Retinal pigment epithelial cell (primary cell): ENCODE measurements around the gene DGCR2.

Experiments used
- DNase-seq: peaks from one replicate; pipeline ENCODE4 v3.0.0-alpha.2; 2010; ENCODE audit warnings: low read depth
- H3K4me3 ChIP-seq: 2 replicates; pipeline ENCODE4 v1.5.1; 2011; ENCODE audit warnings: mild to moderate bottlenecking, low read length, control low read depth, moderate library complexity
- CTCF ChIP-seq: conservative IDR thresholded peaks from 2 replicates; pipeline ENCODE4 v1.5.1; 2011; ENCODE audit warnings: low read depth, low read length, control low read depth, inconsistent platforms

Gene DGCR2

GRCh38 chr22:19066531-19067271, 55.5 kb downstream of the DGCR2 start:
- TF ChIP-seq CTCF = no peak
- no peak for DNase-seq
- H3K4me3 ChIP-seq = no peak overlapping the region

- TF ChIP-seq CTCF = no peak
- no peak for DNase-seq
- no peak overlapping the region for H3K4me3 ChIP-seq
These were observed 56.3 kb downstream of the DGCR2 start for GRCh38 chr22:19065929-19066328.

GRCh38 chr22:19065298-19065859, 56.8 kb downstream of the DGCR2 start:
- no peak for TF ChIP-seq CTCF
- no peak for DNase-seq
- H3K4me3 ChIP-seq = no peak overlapping the region

- no peak for TF ChIP-seq CTCF
- H3K4me3 ChIP-seq = no peak overlapping the region
- no peak for DNase-seq
These were observed 57.7 kb downstream of the DGCR2 start for GRCh38 chr22:19064354-19065054.

DNA sequence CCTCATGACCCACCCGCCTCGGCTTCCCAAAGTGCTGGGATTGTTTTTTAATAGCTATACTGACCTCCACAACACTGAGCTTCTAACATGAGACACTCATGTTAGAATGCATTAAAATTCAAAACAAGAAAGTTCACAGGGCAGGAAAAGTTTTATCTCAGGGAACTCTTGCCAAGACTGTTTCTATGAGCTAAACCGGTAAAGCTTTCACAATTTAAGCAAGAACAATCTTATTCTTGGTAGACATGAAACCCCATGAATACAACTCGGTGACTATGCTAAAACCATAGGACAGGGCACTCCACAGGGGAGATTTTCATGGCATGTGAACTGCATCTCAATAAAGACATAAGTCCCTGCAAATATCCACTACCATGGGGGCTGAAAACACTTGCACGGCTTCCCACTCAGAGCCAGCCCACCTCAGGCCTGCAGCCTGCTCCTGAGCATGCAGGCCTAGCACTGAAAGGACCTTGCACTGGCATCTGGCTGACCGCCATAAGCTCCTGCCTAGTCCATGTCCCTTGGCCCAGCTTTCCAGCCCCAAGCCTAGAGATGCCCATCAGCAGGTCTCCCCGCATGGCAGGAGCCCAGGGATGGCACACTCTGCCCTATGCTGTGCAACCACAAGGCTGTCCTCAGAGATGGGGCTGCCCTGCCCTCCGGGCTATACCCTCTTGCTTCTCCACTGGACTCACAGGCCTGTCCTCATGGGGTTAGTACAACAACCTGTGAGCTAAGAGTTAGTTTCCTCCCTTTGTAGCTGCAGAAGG, 58.4 kb downstream of the DGCR2 start:
- no peak for TF ChIP-seq CTCF
- H3K4me3 ChIP-seq = no peak overlapping the region
- no peak for DNase-seq

DNA sequence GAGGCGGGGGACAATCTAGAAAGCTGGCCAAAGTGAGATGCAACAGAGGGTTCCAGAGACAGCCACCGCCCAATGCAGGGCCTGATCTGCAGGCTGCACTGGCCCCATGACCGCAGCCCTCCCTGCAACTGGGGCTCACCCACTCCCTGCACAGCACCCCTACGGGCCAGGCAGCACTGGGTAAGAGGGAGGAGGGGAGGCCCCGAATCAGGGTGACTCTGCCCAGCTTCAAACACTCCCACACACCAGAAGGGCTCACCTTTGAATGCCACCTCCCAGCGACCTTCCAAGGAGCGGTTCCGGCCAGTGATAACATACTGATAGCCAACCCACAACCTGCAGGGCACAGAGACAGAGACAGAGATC, 59.3 kb downstream of the DGCR2 start:
- no peak overlapping the region for H3K4me3 ChIP-seq
- TF ChIP-seq CTCF = no peak
- DNase-seq = no peak
